ENCODE measurements around the gene GDPD5.

Gene GDPD5

GRCh38 chr11:75437966-75438659, 87.6 kb downstream of the GDPD5 start:
- Histone ChIP-seq H3K4me3 (ENCODE audit: insufficient read depth, low read depth, low read length, poor library complexity, severe bottlenecking) (no peak overlapping the region), H3K4me1 (ENCODE audit: control insufficient read depth, insufficient read depth, low read length, poor library complexity, severe bottlenecking) (no peaks in the 10 kb centered on the region), H3K27ac (ENCODE audit: insufficient read depth, low read length, poor library complexity, severe bottlenecking) (no peak overlapping the region), H3K36me3 (ENCODE audit: control insufficient read depth, insufficient read depth, low read length) (peaks cover 37% of the 10 kb centered on the region), H3K9me3 (ENCODE audit: control insufficient read depth, low read length) (no peaks in the 10 kb centered on the region), H3K27me3 (replicated peaks; ENCODE audit: control insufficient read depth, insufficient read depth, low read length, poor library complexity, severe bottlenecking) (no peaks in the 10 kb centered on the region)
- DNase-seq: no peak

GRCh38 chr11:75436806-75437205, 88.9 kb downstream of the GDPD5 start:
- H3K4me1 ChIP-seq (ENCODE audit: control insufficient read depth, insufficient read depth, low read length, poor library complexity, severe bottlenecking): no peaks in the 10 kb centered on the region
- H3K27me3 ChIP-seq (replicated peaks; ENCODE audit: control insufficient read depth, insufficient read depth, low read length, poor library complexity, severe bottlenecking): no peaks in the 10 kb centered on the region
- no peak for DNase-seq
- peaks cover 32% of the 10 kb centered on the region for H3K36me3 ChIP-seq (ENCODE audit: control insufficient read depth, insufficient read depth, low read length)
- no peak overlapping the region for H3K27ac ChIP-seq (ENCODE audit: insufficient read depth, low read length, poor library complexity, severe bottlenecking)
- no peak overlapping the region for H3K4me3 ChIP-seq (ENCODE audit: insufficient read depth, low read depth, low read length, poor library complexity, severe bottlenecking)
- H3K9me3 ChIP-seq (ENCODE audit: control insufficient read depth, low read length): no peaks in the 10 kb centered on the region

GRCh38 chr11:75435571-75435925, 90.2 kb downstream of the GDPD5 start:
- Histone ChIP-seq H3K4me1 (ENCODE audit: control insufficient read depth, insufficient read depth, low read length, poor library complexity, severe bottlenecking) (peaks cover 8% of the 10 kb centered on the region), H3K27ac (ENCODE audit: insufficient read depth, low read length, poor library complexity, severe bottlenecking) (no peak overlapping the region), H3K4me3 (ENCODE audit: insufficient read depth, low read depth, low read length, poor library complexity, severe bottlenecking) (no peak overlapping the region), H3K9me3 (ENCODE audit: control insufficient read depth, low read length) (no peaks in the 10 kb centered on the region), H3K27me3 (replicated peaks; ENCODE audit: control insufficient read depth, insufficient read depth, low read length, poor library complexity, severe bottlenecking) (peaks cover 5% of the 10 kb centered on the region), H3K36me3 (ENCODE audit: control insufficient read depth, insufficient read depth, low read length) (peaks cover 21% of the 10 kb centered on the region)
- no peak for DNase-seq

GRCh38 chr11:75434886-75435570, 90.7 kb downstream of the GDPD5 start:
- peaks cover 21% of the 10 kb centered on the region for H3K36me3 ChIP-seq (ENCODE audit: control insufficient read depth, insufficient read depth, low read length)
- no peak for DNase-seq
- peaks cover 5% of the 10 kb centered on the region for H3K27me3 ChIP-seq (replicated peaks; ENCODE audit: control insufficient read depth, insufficient read depth, low read length, poor library complexity, severe bottlenecking)
- no peak overlapping the region for H3K4me3 ChIP-seq (ENCODE audit: insufficient read depth, low read depth, low read length, poor library complexity, severe bottlenecking)
- H3K4me1 ChIP-seq (ENCODE audit: control insufficient read depth, insufficient read depth, low read length, poor library complexity, severe bottlenecking): peaks cover 11% of the 10 kb centered on the region
- no peak overlapping the region for H3K27ac ChIP-seq (ENCODE audit: insufficient read depth, low read length, poor library complexity, severe bottlenecking)
- no peaks in the 10 kb centered on the region for H3K9me3 ChIP-seq (ENCODE audit: control insufficient read depth, low read length)

GRCh38 chr11:75434051-75434450, 91.7 kb downstream of the GDPD5 start:
- peaks cover 5% of the 10 kb centered on the region for H3K27me3 ChIP-seq (replicated peaks; ENCODE audit: control insufficient read depth, insufficient read depth, low read length, poor library complexity, severe bottlenecking)
- H3K27ac ChIP-seq (ENCODE audit: insufficient read depth, low read length, poor library complexity, severe bottlenecking): no peak overlapping the region
- peaks cover 11% of the 10 kb centered on the region for H3K4me1 ChIP-seq (ENCODE audit: control insufficient read depth, insufficient read depth, low read length, poor library complexity, severe bottlenecking)
- no peaks in the 10 kb centered on the region for H3K9me3 ChIP-seq (ENCODE audit: control insufficient read depth, low read length)
- peaks cover 21% of the 10 kb centered on the region for H3K36me3 ChIP-seq (ENCODE audit: control insufficient read depth, insufficient read depth, low read length)
- no peak overlapping the region for H3K4me3 ChIP-seq (ENCODE audit: insufficient read depth, low read depth, low read length, poor library complexity, severe bottlenecking)
- no peak for DNase-seq

- no peak overlapping the region for H3K4me3 ChIP-seq (ENCODE audit: insufficient read depth, low read depth, low read length, poor library complexity, severe bottlenecking)
Measured at GRCh38 chr11:75433443-75433842, 92.3 kb downstream of the GDPD5 start.

GRCh38 chr11:75432911-75433321, 92.8 kb downstream of the GDPD5 start, which contains the start of gene KLHL35:
TSS of gene KLHL35 (minus strand) at chr11:75433203. CDS start at chr11:75430629, 2,574 bp downstream.
- no peak within 1 kb of the TSS for H3K27ac ChIP-seq (ENCODE audit: insufficient read depth, low read length, poor library complexity, severe bottlenecking)
- H3K27me3 ChIP-seq (replicated peaks; ENCODE audit: control insufficient read depth, insufficient read depth, low read length, poor library complexity, severe bottlenecking): peaks cover 5% of the 10 kb centered on the region
- H3K4me3 ChIP-seq (ENCODE audit: insufficient read depth, low read depth, low read length, poor library complexity, severe bottlenecking): no peak within 1 kb of the TSS
- no peaks in the 10 kb centered on the region for H3K9me3 ChIP-seq (ENCODE audit: control insufficient read depth, low read length)
- DNase-seq: no peak
- H3K4me1 ChIP-seq (ENCODE audit: control insufficient read depth, insufficient read depth, low read length, poor library complexity, severe bottlenecking): peaks cover 11% of the 10 kb centered on the region
- H3K36me3 ChIP-seq (ENCODE audit: control insufficient read depth, insufficient read depth, low read length): peaks cover 16% of the 10 kb centered on the region

More at GRCh38 chr11:75433443-75433842, 92.3 kb downstream of the GDPD5 start:
- no peak overlapping the region for H3K27ac ChIP-seq (ENCODE audit: insufficient read depth, low read length, poor library complexity, severe bottlenecking)
- peaks cover 5% of the 10 kb centered on the region for H3K27me3 ChIP-seq (replicated peaks; ENCODE audit: control insufficient read depth, insufficient read depth, low read length, poor library complexity, severe bottlenecking)
- peaks cover 11% of the 10 kb centered on the region for H3K4me1 ChIP-seq (ENCODE audit: control insufficient read depth, insufficient read depth, low read length, poor library complexity, severe bottlenecking)
- peaks cover 18% of the 10 kb centered on the region for H3K36me3 ChIP-seq (ENCODE audit: control insufficient read depth, insufficient read depth, low read length)
- DNase-seq: no peak
- H3K9me3 ChIP-seq (ENCODE audit: control insufficient read depth, low read length): no peaks in the 10 kb centered on the region

GRCh38 chr11:75431533-75432525, 93.9 kb downstream of the GDPD5 start:
- DNase-seq: no peak
- no peaks in the 10 kb centered on the region for H3K9me3 ChIP-seq (ENCODE audit: control insufficient read depth, low read length)
- H3K4me1 ChIP-seq (ENCODE audit: control insufficient read depth, insufficient read depth, low read length, poor library complexity, severe bottlenecking): peaks cover 11% of the 10 kb centered on the region
- no peak overlapping the region for H3K4me3 ChIP-seq (ENCODE audit: insufficient read depth, low read depth, low read length, poor library complexity, severe bottlenecking)
- H3K27me3 ChIP-seq (replicated peaks; ENCODE audit: control insufficient read depth, insufficient read depth, low read length, poor library complexity, severe bottlenecking): peaks cover 5% of the 10 kb centered on the region
- peaks cover 16% of the 10 kb centered on the region for H3K36me3 ChIP-seq (ENCODE audit: control insufficient read depth, insufficient read depth, low read length)
- H3K27ac ChIP-seq (ENCODE audit: insufficient read depth, low read length, poor library complexity, severe bottlenecking): no peak overlapping the region

- Histone ChIP-seq H3K4me1 (ENCODE audit: control insufficient read depth, insufficient read depth, low read length, poor library complexity, severe bottlenecking) (peaks cover 11% of the 10 kb centered on the region), H3K4me3 (ENCODE audit: insufficient read depth, low read depth, low read length, poor library complexity, severe bottlenecking) (peak overlapping the region; percentile 40), H3K9me3 (ENCODE audit: control insufficient read depth, low read length) (no peaks in the 10 kb centered on the region), H3K27me3 (replicated peaks; ENCODE audit: control insufficient read depth, insufficient read depth, low read length, poor library complexity, severe bottlenecking) (peaks cover 5% of the 10 kb centered on the region), H3K36me3 (ENCODE audit: control insufficient read depth, insufficient read depth, low read length) (peaks cover 12% of the 10 kb centered on the region), H3K27ac (ENCODE audit: insufficient read depth, low read length, poor library complexity, severe bottlenecking) (no peak overlapping the region)
- no peak for DNase-seq
Measured at GRCh38 chr11:75430714-75431532, 94.8 kb downstream of the GDPD5 start.
